H9 (cell line): Measurements from ENCODE around the gene STX16. TPM values are rescaled to one million over a fixed set of nuclear protein-coding genes. Genes with fewer than 3 reads are reported as not detected.

ENCODE experiments used
- DNase-seq: peaks from one replicate; pipeline ENCODE4 v3.0.0-alpha.2; 2017
- H2AFZ ChIP-seq: one replicate; pipeline ENCODE4 v1.6.1; 2013; ENCODE audit warnings: mild to moderate bottlenecking, low read length, control low read depth, moderate library complexity
- H2AK5ac ChIP-seq: 2 replicates; pipeline ENCODE4 v1.6.1; 2013; ENCODE audit warnings: low read length, control low read depth, mixed read lengths; ENCODE audit not compliant: insufficient read length
- H2BK120ac ChIP-seq: one replicate; pipeline ENCODE4 v1.6.1; 2013; ENCODE audit warnings: low read depth, mild to moderate bottlenecking, low read length, control low read depth, inconsistent platforms; ENCODE audit not compliant: poor library complexity, severe bottlenecking
- H2BK12ac ChIP-seq: 2 replicates; pipeline ENCODE4 v1.6.1; 2013; ENCODE audit warnings: low read length, control low read depth, mixed read lengths, low read depth; ENCODE audit not compliant: insufficient read length
- H2BK15ac ChIP-seq: 2 replicates; pipeline ENCODE4 v1.6.1; 2013; ENCODE audit warnings: low read depth, low read length, control low read depth
- H2BK20ac ChIP-seq: one replicate; pipeline ENCODE4 v1.6.1; 2013; ENCODE audit warnings: low read depth, mild to moderate bottlenecking, low read length, control low read depth, inconsistent platforms; ENCODE audit not compliant: poor library complexity, severe bottlenecking
- H2BK5ac ChIP-seq: 2 replicates; pipeline ENCODE4 v1.6.1; 2013; ENCODE audit warnings: low read length, control low read depth, mixed read lengths; ENCODE audit not compliant: insufficient read length
- H3K14ac ChIP-seq: 2 replicates; pipeline ENCODE4 v1.6.1; 2013; ENCODE audit warnings: low read length, control low read depth; ENCODE audit not compliant: insufficient read depth
- H3K18ac ChIP-seq: 2 replicates; pipeline ENCODE4 v1.6.1; 2013; ENCODE audit warnings: low read depth, mild to moderate bottlenecking, mixed read lengths, low read length, control low read depth; ENCODE audit not compliant: insufficient read length
- H3K23ac ChIP-seq: 2 replicates; pipeline ENCODE4 v1.6.1; 2013; ENCODE audit warnings: low read length, control low read depth, mixed read lengths, low read depth; ENCODE audit not compliant: insufficient read length
- H3K23me2 ChIP-seq: 2 replicates; pipeline ENCODE4 v1.6.1; 2013; ENCODE audit warnings: low read depth, mild to moderate bottlenecking, mixed read lengths, low read length, control low read depth; ENCODE audit not compliant: insufficient read length, poor library complexity, severe bottlenecking
- H3K27ac ChIP-seq: 2 replicates; pipeline ENCODE4 v1.5.1; 2013; ENCODE audit warnings: low read length, control low read depth, mixed read lengths, low read depth; ENCODE audit not compliant: insufficient read length
- H3K27me3 ChIP-seq: 2 replicates; pipeline ENCODE4 v1.6.1; 2013; ENCODE audit warnings: low read length, control low read depth, inconsistent platforms; ENCODE audit not compliant: insufficient read depth
- H3K4ac ChIP-seq: 2 replicates; pipeline ENCODE4 v1.6.1; 2013; ENCODE audit warnings: low read depth, mild to moderate bottlenecking, control low read depth, inconsistent platforms, low read length, moderate library complexity
- H3K4me1 ChIP-seq: 2 replicates; pipeline ENCODE4 v1.6.1; 2013; ENCODE audit warnings: low read length, control low read depth, inconsistent platforms; ENCODE audit not compliant: insufficient read depth
- H3K4me2 ChIP-seq: 2 replicates; pipeline ENCODE4 v1.6.1; 2013; ENCODE audit warnings: low read length, control low read depth, mixed read lengths; ENCODE audit not compliant: insufficient read length, insufficient read depth
- H3K56ac ChIP-seq: 2 replicates; pipeline ENCODE4 v1.6.1; 2013; ENCODE audit warnings: low read depth, mild to moderate bottlenecking, mixed read lengths, low read length, control low read depth; ENCODE audit not compliant: insufficient read length
- H3K79me1 ChIP-seq: 2 replicates; pipeline ENCODE4 v1.6.1; 2013; ENCODE audit warnings: low read depth, mild to moderate bottlenecking, moderate library complexity, low read length, control low read depth, inconsistent platforms; ENCODE audit not compliant: insufficient read depth, poor library complexity, severe bottlenecking
- H3K79me2 ChIP-seq: 2 replicates; pipeline ENCODE4 v1.6.1; 2013; ENCODE audit warnings: low read length, control low read depth, inconsistent platforms; ENCODE audit not compliant: insufficient read depth
- H3K9ac ChIP-seq: 2 replicates; pipeline ENCODE4 v1.6.1; 2013; ENCODE audit warnings: low read length, control low read depth, mixed read lengths; ENCODE audit not compliant: insufficient read length; ENCODE audit errors: extremely low read depth
- H3K9me3 ChIP-seq: one replicate; pipeline ENCODE4 v1.6.1; 2013; ENCODE audit warnings: low read depth, low read length, inconsistent platforms; ENCODE audit not compliant: control insufficient read depth
- H3T11ph ChIP-seq: one replicate; pipeline ENCODE4 v1.6.1; 2013; ENCODE audit warnings: mild to moderate bottlenecking, low read length, control low read depth, inconsistent platforms
- H4K20me1 ChIP-seq: one replicate; pipeline ENCODE4 v1.6.1; 2013; ENCODE audit not compliant: control insufficient read depth, insufficient read length, insufficient read depth
- H4K5ac ChIP-seq: 2 replicates; pipeline ENCODE4 v1.6.1; 2013; ENCODE audit warnings: low read depth, mild to moderate bottlenecking, mixed read lengths, low read length, control low read depth; ENCODE audit not compliant: insufficient read length
- H4K8ac ChIP-seq: replicated peaks from 2 replicates; pipeline ENCODE4 v1.6.1; 2013; ENCODE audit warnings: low read length, control low read depth, mixed read lengths, low read depth; ENCODE audit not compliant: insufficient read length
- H4K91ac ChIP-seq: 2 replicates; pipeline ENCODE4 v1.6.1; 2013; ENCODE audit warnings: low read depth, mild to moderate bottlenecking, moderate library complexity, mixed read lengths, low read length, control low read depth; ENCODE audit not compliant: insufficient read length
- H3K27ac Mint-ChIP-seq, 3 experiments: 2 replicates in 2 of 3; 3 replicates in 1 of 3; pipeline ENCODE4 v1.8.0; 2020 to 2021; ENCODE audit warnings: mixed read lengths in 3 of 3, mild to moderate bottlenecking in 1 of 3, moderate library complexity in 1 of 3
- H3K27me3 Mint-ChIP-seq: 2 replicates; pipeline ENCODE4 v1.8.0; 2021; ENCODE audit warnings: low read depth, mild to moderate bottlenecking, moderate library complexity, mixed read lengths
- H3K36me3 Mint-ChIP-seq, 3 experiments: 2 replicates in 2 of 3; 3 replicates in 1 of 3; pipeline ENCODE4 v1.8.0; 2020 to 2021; ENCODE audit warnings: low read depth in 3 of 3, mixed read lengths in 3 of 3; ENCODE audit not compliant: insufficient read depth in 1 of 3
- H3K4me1 Mint-ChIP-seq, 2 experiments: 2 replicates each; pipeline ENCODE4 v1.8.0; 2020; ENCODE audit warnings: mixed read lengths in 2 of 2
- H3K4me3 Mint-ChIP-seq, 2 experiments: 2 replicates in 1 of 2; 3 replicates in 1 of 2; pipeline ENCODE4 v1.8.0; 2020 to 2021; ENCODE audit warnings: mild to moderate bottlenecking in 2 of 2, mixed read lengths in 2 of 2, moderate library complexity in 1 of 2
- H3K9me3 Mint-ChIP-seq, 2 experiments: 2 replicates in 1 of 2; 3 replicates in 1 of 2; pipeline ENCODE4 v1.8.0; 2020; ENCODE audit warnings: mild to moderate bottlenecking in 2 of 2, mixed read lengths in 2 of 2, moderate library complexity in 1 of 2
- WGBS: extraction: QIAGEN DNeasy Blood & Tissue Kit; methylation state at CpG from one replicate; pipeline ENCODE4 v1.1.7; 2013; ENCODE audit warnings: missing lambda C conversion rate, low lambda C conversion rate, mixed read lengths; ENCODE audit not compliant: insufficient read length; ENCODE audit errors: extremely low coverage; 5-methylcytosine and 5-hydroxymethylcytosine counted together
- total RNA-seq: library from RNA; stranded (reverse); gene quantifications from 2 replicates; pipeline ENCODE4 v1.2.1, GENCODE V29; 2021
- TF ChIP-seq, protein P1 (sequence below): fragments of 200-600 bp; sonication (generic); conservative IDR thresholded peaks from 3 replicates; pipeline ENCODE4 v1.8.0; 2021; ENCODE audit warnings: antibody characterized with exemption, mild to moderate bottlenecking

STX16 gene
- total RNA-seq, 1 experiment from 2014 or later: 87.8 TPM

DNA sequence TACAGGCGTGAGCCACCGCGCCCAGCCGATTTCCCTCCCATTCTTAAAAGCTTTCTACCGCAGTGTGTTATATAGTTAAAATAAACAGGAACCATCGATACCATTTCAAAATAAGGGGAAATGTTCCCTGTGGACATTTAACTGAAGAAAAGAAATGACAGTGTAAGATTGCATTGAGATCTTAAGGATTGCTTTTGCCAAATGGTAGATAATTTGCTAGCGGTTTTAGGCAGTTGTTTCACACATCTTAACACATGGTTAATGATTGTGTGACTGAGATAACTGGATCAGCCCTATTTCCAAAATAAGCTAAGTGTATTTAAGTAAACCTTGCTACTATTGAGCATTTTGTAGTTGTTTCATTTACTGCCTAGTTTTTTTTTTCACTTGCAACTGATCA lies 15.6 kb downstream of the STX16 start:
- peaks cover 14% of the 10 kb centered on the region; the same call in 1 of the 2 replicates for H3K79me2 ChIP-seq
- Mint-ChIP-seq H3K4me3 (no peak overlapping the region), H3K9me3 (no peaks in the 10 kb centered on the region), H3K27me3 (no peaks in the 10 kb centered on the region), H3K36me3 (peaks cover 7 to 47% (median 36%) of the 10 kb centered on the region in 3 experiments), H3K27ac (peak overlapping the region; percentile 66 to 95 (median 77); a peak in 5 of 7 replicates), H3K4me1 (peaks cover 64 to 78% of the 10 kb centered on the region in 2 experiments)
- H3T11ph ChIP-seq: no peak overlapping the region
- no peak overlapping the region for H3K14ac ChIP-seq
- no peak overlapping the region for H2AFZ ChIP-seq
- no peak overlapping the region for H2AK5ac ChIP-seq
- no peak overlapping the region for H2BK5ac ChIP-seq
- no peak overlapping the region for H4K91ac ChIP-seq
- no peak overlapping the region for H3K4me2 ChIP-seq
- no CpG with 5 or more reads among the region's 7 CpGs for WGBS
- H4K20me1 ChIP-seq: no peaks in the 10 kb centered on the region
- no peaks in the 10 kb centered on the region for H3K9me3 ChIP-seq
- H3K56ac ChIP-seq: no peak overlapping the region
- H4K5ac ChIP-seq: no peak overlapping the region
- no peak overlapping the region for H3K23ac ChIP-seq
- H2BK120ac ChIP-seq: no peak overlapping the region
- no peaks in the 10 kb centered on the region for H3K27me3 ChIP-seq
- TF ChIP-seq, protein P1, sequence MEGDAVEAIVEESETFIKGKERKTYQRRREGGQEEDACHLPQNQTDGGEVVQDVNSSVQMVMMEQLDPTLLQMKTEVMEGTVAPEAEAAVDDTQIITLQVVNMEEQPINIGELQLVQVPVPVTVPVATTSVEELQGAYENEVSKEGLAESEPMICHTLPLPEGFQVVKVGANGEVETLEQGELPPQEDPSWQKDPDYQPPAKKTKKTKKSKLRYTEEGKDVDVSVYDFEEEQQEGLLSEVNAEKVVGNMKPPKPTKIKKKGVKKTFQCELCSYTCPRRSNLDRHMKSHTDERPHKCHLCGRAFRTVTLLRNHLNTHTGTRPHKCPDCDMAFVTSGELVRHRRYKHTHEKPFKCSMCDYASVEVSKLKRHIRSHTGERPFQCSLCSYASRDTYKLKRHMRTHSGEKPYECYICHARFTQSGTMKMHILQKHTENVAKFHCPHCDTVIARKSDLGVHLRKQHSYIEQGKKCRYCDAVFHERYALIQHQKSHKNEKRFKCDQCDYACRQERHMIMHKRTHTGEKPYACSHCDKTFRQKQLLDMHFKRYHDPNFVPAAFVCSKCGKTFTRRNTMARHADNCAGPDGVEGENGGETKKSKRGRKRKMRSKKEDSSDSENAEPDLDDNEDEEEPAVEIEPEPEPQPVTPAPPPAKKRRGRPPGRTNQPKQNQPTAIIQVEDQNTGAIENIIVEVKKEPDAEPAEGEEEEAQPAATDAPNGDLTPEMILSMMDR: no peak
- no peak for DNase-seq
- no peak overlapping the region for H2BK12ac ChIP-seq
- H3K23me2 ChIP-seq: no peaks in the 10 kb centered on the region
- no peak overlapping the region for H3K18ac ChIP-seq
- H4K8ac ChIP-seq: no peak overlapping the region
- no peaks in the 10 kb centered on the region for H3K79me1 ChIP-seq
- H3K27ac ChIP-seq: no peak overlapping the region
- no peak overlapping the region for H2BK20ac ChIP-seq
- no peak overlapping the region for H2BK15ac ChIP-seq
- no peak overlapping the region for H3K4ac ChIP-seq
- H3K9ac ChIP-seq: no peak overlapping the region
- peaks cover 12% of the 10 kb centered on the region for H3K4me1 ChIP-seq
